Small intestine (tissue), 7 donors: ENCODE measurements around the gene IRX2. TPM values are rescaled to one million over a fixed set of nuclear protein-coding genes. Genes with fewer than 3 reads are reported as not detected.

Source experiments
- DNase-seq, 2 donors: peaks; one replicate each; pipeline versions ENCODE4 v3.0.0 to v3.0.0-alpha.2; 2013
- FAIRE-seq: peaks from 2 replicates; lab custom pipeline; 2012; peaks lifted over from hg19 to GRCh38; lab: Jason Lieb, UNC
- H3K27ac ChIP-seq, 3 donors: one replicate each; pipeline ENCODE4 v1.5.1; 2013; ENCODE audit warnings: low read length in 2 of 3, mild to moderate bottlenecking in 2 of 3, control low read depth in 1 of 3, inconsistent platforms in 1 of 3, low read depth in 1 of 3, moderate library complexity in 1 of 3
- H3K27me3 ChIP-seq, 3 donors: one replicate each; pipeline ENCODE4 v1.6.1; 2013; ENCODE audit warnings: low read length in 3 of 3, inconsistent platforms in 1 of 3; ENCODE audit not compliant: control insufficient read depth in 3 of 3, insufficient read depth in 3 of 3
- H3K36me3 ChIP-seq, 3 donors: one replicate each; pipeline ENCODE4 v1.6.1; 2013; ENCODE audit warnings: low read length in 3 of 3, inconsistent platforms in 1 of 3, low read depth in 1 of 3, mild to moderate bottlenecking in 1 of 3, moderate library complexity in 1 of 3; ENCODE audit not compliant: control insufficient read depth in 3 of 3, insufficient read depth in 2 of 3
- H3K4me1 ChIP-seq, 3 donors: one replicate each; pipeline ENCODE4 v1.6.1; 2013; ENCODE audit warnings: low read length in 2 of 3, inconsistent platforms in 1 of 3, low read depth in 1 of 3, mild to moderate bottlenecking in 1 of 3, moderate library complexity in 1 of 3; ENCODE audit not compliant: control insufficient read depth in 3 of 3, insufficient read depth in 2 of 3
- H3K4me3 ChIP-seq, 3 donors: one replicate each; pipeline ENCODE4 v1.5.1; 2013; ENCODE audit warnings: low read length in 3 of 3, control low read depth in 1 of 3, inconsistent platforms in 1 of 3, low read depth in 1 of 3, mild to moderate bottlenecking in 1 of 3, moderate library complexity in 1 of 3
- H3K9me3 ChIP-seq, 2 donors: one replicate each; pipeline ENCODE4 v1.6.1; 2013; ENCODE audit warnings: low read depth in 1 of 2, low read length in 1 of 2; ENCODE audit not compliant: control insufficient read depth in 2 of 2, insufficient read depth in 1 of 2
- WGBS, 3 donors: extraction: QIAGEN DNeasy Blood & Tissue Kit; methylation state at CpG; one replicate each; pipeline ENCODE4 v1.1.7; 2013; 5-methylcytosine and 5-hydroxymethylcytosine counted together
- polyA plus RNA-seq, 4 donors: library from polyadenylated mRNA; stranded (reverse) in 3 of 4; unstranded in 1 of 4; fragments of 200-250 nt in 3 of 4; fragments of 120-200 nt in 1 of 4; gene quantifications; one replicate each; pipeline versions ENCODE4 v1.2.1 to v1.2.3, GENCODE V29; 2013
- donor health status: healthy with polysubstance abuse.
- donor health status: control.
- donor health status: control.
- donor health status: Bipolar disorder and iron deficiency.
- donor health status: healthy.

Gene IRX2
- polyA plus RNA-seq, 4 donors, result 0.07 TPM; not detected in 3

DNA sequence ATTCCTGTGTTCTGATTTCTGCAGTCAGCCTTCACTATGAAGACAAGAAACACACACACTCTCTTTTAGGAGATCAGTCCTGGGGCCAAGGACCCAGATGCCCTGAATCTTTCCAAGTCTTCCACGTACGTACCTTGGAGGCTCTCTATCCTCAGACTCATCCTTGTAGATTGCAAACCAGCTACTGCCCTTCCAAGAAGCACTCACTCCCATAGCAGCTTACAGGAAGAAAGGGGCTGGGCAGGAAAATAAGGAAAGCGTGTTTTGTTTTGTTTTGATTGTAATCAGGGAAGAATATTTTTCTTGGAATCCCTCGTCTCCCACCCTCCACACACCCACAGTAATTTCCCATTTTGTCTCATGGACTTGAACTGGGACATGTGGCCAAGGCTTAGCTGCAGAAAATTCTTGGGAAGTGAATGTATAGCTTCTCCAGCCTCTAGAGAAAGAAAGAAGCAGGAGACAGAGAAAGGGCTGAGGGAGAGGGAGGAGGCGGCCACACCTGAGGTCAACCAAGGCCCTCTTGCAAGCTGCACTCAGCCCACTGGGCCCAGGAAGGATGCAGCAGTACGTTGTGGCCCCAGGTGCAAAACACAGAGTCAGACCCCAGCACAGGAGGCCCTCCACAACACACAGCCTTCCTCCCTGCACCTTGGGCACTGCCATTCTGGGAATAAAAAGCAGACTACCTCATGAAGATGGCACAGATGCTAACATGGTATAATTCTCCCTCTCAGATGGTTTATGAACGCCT, 29.9 kb downstream of the IRX2 start:
- DNase-seq, result no peak
- 61 to 67% (median 66%) methylated on average over 7 of the region's 7 CpGs for WGBS, 3 donors
- Histone ChIP-seq H3K9me3 (no peaks in the 10 kb centered on the region), H3K27ac (no peak overlapping the region), H3K27me3 (no peaks in the 10 kb centered on the region), H3K4me3 (no peak overlapping the region), H3K36me3 (no peaks in the 10 kb centered on the region), H3K4me1 (no peaks in the 10 kb centered on the region)
- FAIRE-seq, result no peak

DNA sequence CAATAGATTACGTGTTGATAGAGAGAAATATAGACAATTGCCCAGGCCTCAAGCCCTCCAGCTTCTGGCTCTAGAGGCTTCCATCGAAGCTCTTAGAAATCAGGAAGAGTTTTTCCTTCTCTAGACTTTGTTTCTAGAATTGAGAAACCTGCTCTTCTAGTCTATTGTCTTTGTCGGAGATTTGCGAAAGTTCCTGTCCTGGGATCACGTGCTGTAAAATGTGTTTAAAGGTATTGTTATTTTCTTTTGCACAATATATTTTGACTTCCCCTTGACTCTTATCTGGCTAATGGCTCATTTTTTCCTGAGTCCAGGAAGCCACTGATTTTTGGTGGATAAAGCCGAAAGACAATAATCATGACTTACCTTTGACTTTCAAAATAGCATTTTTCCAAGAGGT, 32.1 kb downstream of the IRX2 start:
- whole genome bisulfite sequencing, 3 donors, result 70 to 76% (median 74%) methylated on average over 6 of the region's 6 CpGs
- no peaks in the 10 kb centered on the region for H3K4me1 ChIP-seq
- H3K36me3 ChIP-seq, result no peaks in the 10 kb centered on the region
- H3K4me3 ChIP-seq, result no peak overlapping the region
- no peak overlapping the region for H3K27ac ChIP-seq
- no peak for FAIRE-seq
- H3K27me3 ChIP-seq, result no peaks in the 10 kb centered on the region
- no peaks in the 10 kb centered on the region for H3K9me3 ChIP-seq
- no peak for DNase-seq

DNA sequence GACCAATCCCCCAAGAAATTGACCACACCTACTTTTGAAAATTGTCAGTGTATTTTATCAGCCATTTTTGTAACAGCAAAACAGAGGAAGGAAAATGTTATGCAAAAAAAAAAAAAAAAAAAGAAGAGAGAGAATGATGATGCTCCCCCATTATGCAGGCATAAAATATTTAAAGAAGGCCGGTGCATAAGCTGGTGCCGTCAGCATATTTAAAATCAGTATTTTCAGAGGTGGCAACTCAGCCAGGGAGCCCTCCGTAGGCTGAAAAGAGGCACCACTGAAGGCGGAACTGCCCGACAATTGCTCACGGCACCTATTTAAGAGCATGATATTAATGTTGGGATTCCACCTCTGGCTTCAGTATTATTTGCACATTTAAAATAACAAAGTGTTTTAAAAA, 33.4 kb downstream of the IRX2 start:
- DNase-seq, result no peak
- Histone ChIP-seq H3K27me3 (no peaks in the 10 kb centered on the region), H3K4me3 (no peak overlapping the region), H3K4me1 (no peaks in the 10 kb centered on the region), H3K27ac (no peak overlapping the region), H3K36me3 (no peaks in the 10 kb centered on the region), H3K9me3 (no peaks in the 10 kb centered on the region)
- FAIRE-seq, result no peak
- WGBS, 3 donors, result 81 to 84% (median 82%) methylated on average over 6 of the region's 6 CpGs

GRCh38 chr5:2715856-2716255, 35.6 kb downstream of the IRX2 start:
- DNase-seq, result no peak
- 75 to 83% (median 77%) methylated on average over 6 of the region's 6 CpGs for WGBS, 3 donors
- Histone ChIP-seq H3K27me3 (no peaks in the 10 kb centered on the region), H3K9me3 (no peaks in the 10 kb centered on the region), H3K27ac (no peak overlapping the region), H3K4me3 (no peak overlapping the region), H3K36me3 (no peaks in the 10 kb centered on the region), H3K4me1 (no peaks in the 10 kb centered on the region)
- no peak for FAIRE-seq

DNA sequence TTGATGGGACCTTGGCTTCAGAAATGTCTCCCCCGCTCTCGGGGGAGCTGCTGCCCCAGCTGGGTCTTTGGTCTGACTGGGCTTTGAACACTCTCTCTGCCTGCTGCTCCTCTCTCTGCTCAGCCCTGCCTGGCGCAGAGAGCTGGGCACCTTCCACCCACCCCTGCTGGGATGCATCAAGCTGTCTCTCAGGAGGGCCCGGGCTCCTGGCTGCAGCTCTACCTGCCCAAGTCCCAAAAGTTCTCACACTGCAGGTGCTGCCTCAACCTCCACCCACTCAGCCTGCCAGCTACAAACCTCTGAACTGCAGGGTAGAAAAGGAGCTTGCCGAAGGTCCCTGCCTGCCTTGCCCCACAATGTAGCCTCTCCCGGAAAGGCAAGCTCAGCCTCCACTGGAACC, 36.7 kb downstream of the IRX2 start:
- Histone ChIP-seq H3K4me1 (no peaks in the 10 kb centered on the region), H3K4me3 (no peak overlapping the region), H3K9me3 (no peaks in the 10 kb centered on the region), H3K27me3 (no peaks in the 10 kb centered on the region), H3K27ac (no peak overlapping the region), H3K36me3 (no peaks in the 10 kb centered on the region)
- 88 to 96% (median 90%) methylated on average over 6 of the region's 6 CpGs for WGBS, 3 donors
- DNase-seq (no peak), FAIRE-seq (no peak)

- H3K4me3 ChIP-seq, result no peak overlapping the region
- H3K36me3 ChIP-seq, result no peaks in the 10 kb centered on the region
- 90 to 92% (median 92%) methylated on average over 6 of the region's 6 CpGs for WGBS, 3 donors
- FAIRE-seq, result no peak
- no peaks in the 10 kb centered on the region for H3K27me3 ChIP-seq
- no peaks in the 10 kb centered on the region for H3K4me1 ChIP-seq
- H3K9me3 ChIP-seq, result no peaks in the 10 kb centered on the region
- DNase-seq, result no peak
- no peak overlapping the region for H3K27ac ChIP-seq
These were observed 37.5 kb downstream of the IRX2 start for GRCh38 chr5:2714026-2714425.

GRCh38 chr5:2711446-2712425, 39.7 kb downstream of the IRX2 start:
- Histone ChIP-seq H3K4me3 (no peak overlapping the region), H3K27ac (no peak overlapping the region), H3K4me1 (no peaks in the 10 kb centered on the region), H3K36me3 (no peaks in the 10 kb centered on the region), H3K27me3 (no peaks in the 10 kb centered on the region), H3K9me3 (no peaks in the 10 kb centered on the region)
- no peak for DNase-seq
- 74 to 82% (median 74%) methylated on average over 24 of the region's 24 CpGs for WGBS, 3 donors
- no peak for FAIRE-seq

GRCh38 chr5:2710910-2711309, 40.6 kb downstream of the IRX2 start:
- WGBS, 3 donors, result 42 to 57% (median 47%) methylated on average over 3 of the region's 3 CpGs
- no peaks in the 10 kb centered on the region for H3K9me3 ChIP-seq
- no peak for FAIRE-seq
- no peaks in the 10 kb centered on the region for H3K4me1 ChIP-seq
- H3K36me3 ChIP-seq, result no peaks in the 10 kb centered on the region
- H3K27me3 ChIP-seq, result no peaks in the 10 kb centered on the region
- H3K27ac ChIP-seq, result no peak overlapping the region
- H3K4me3 ChIP-seq, result no peak overlapping the region
- no peak for DNase-seq
